Sigmoid colon (tissue), 4 donors: ENCODE measurements around the gene ZNF777.

Source experiments
- EP300 ChIP-seq, 4 donors: sonication (generic); formaldehyde crosslinking; IDR thresholded peaks; one replicate each; pipeline ENCODE4 v1.6.1; 2017; ENCODE audit warnings: antibody characterized with exemption in 4 of 4
- POLR2A ChIP-seq, 2 donors: fragments of 450-650 bp; IDR thresholded peaks; one replicate each; pipeline ENCODE4 v1.6.1; 2016; ENCODE audit warnings: antibody characterized with exemption in 2 of 2, mild to moderate bottlenecking in 2 of 2, moderate library complexity in 2 of 2
- POLR2AphosphoS5 ChIP-seq, 4 donors: sonication (generic); formaldehyde crosslinking; IDR thresholded peaks; one replicate each; pipeline ENCODE4 v1.6.1; 2017; ENCODE audit warnings: antibody characterized with exemption in 4 of 4
- TF ChIP-seq, protein P1 (sequence below), 4 experiments: fragments of 450-650 bp in 3 of 4; fragments of 200-600 bp in 1 of 4; IDR thresholded peaks; one replicate each; pipeline ENCODE4 v1.5.1; 2016 to 2019; ENCODE audit warnings: antibody characterized with exemption in 4 of 4, mild to moderate bottlenecking in 3 of 4, moderate library complexity in 2 of 4

- TF ChIP-seq POLR2AphosphoS5 (IDR thresholded peaks at IDR 0.05) = no peak
- no peak for TF ChIP-seq POLR2A (IDR thresholded peaks at IDR 0.05)
- TF ChIP-seq, protein P1, sequence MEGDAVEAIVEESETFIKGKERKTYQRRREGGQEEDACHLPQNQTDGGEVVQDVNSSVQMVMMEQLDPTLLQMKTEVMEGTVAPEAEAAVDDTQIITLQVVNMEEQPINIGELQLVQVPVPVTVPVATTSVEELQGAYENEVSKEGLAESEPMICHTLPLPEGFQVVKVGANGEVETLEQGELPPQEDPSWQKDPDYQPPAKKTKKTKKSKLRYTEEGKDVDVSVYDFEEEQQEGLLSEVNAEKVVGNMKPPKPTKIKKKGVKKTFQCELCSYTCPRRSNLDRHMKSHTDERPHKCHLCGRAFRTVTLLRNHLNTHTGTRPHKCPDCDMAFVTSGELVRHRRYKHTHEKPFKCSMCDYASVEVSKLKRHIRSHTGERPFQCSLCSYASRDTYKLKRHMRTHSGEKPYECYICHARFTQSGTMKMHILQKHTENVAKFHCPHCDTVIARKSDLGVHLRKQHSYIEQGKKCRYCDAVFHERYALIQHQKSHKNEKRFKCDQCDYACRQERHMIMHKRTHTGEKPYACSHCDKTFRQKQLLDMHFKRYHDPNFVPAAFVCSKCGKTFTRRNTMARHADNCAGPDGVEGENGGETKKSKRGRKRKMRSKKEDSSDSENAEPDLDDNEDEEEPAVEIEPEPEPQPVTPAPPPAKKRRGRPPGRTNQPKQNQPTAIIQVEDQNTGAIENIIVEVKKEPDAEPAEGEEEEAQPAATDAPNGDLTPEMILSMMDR (IDR thresholded peaks at IDR 0.05) = no peak
- TF ChIP-seq EP300 (IDR thresholded peaks at IDR 0.05) = no peak
Measured at GRCh38 chr7:149398195-149398820, 62.6 kb downstream of the ZNF777 start.
